Measurements from ENCODE around the gene IRF8. TPM values are rescaled to one million over a fixed set of nuclear protein-coding genes. Genes with fewer than 3 reads are reported as not detected.

Gene IRF8
- total RNA-seq, 1 experiment from 2014 or later = 0.28 TPM

GRCh38 chr16:85969591-85969990 is 70.6 kb downstream of the IRF8 start:
- no peak overlapping the region for H2BK5ac ChIP-seq (ENCODE audit: insufficient read length, low read length)
- peaks cover 11 to 20% of the 10 kb centered on the region in 2 experiments for H3K4me1 Mint-ChIP-seq
- H3K9me3 ChIP-seq (ENCODE audit: control insufficient read depth, low read depth, low read length) = no peaks in the 10 kb centered on the region
- no peak overlapping the region for H3K27ac Mint-ChIP-seq
- H2BK120ac ChIP-seq (ENCODE audit: low read depth, low read length, poor library complexity, severe bottlenecking) = no peak overlapping the region
- H2AK5ac ChIP-seq (ENCODE audit: insufficient read length, low read length) = no peak overlapping the region
- H3T11ph ChIP-seq (ENCODE audit: low read length) = no peak overlapping the region
- H3K27me3 Mint-ChIP-seq (ENCODE audit: low read depth) = peaks cover 33% of the 10 kb centered on the region
- no peaks in the 10 kb centered on the region for H3K27me3 ChIP-seq (ENCODE audit: insufficient read depth, low read length)
- H3K79me1 ChIP-seq (ENCODE audit: insufficient read depth, low read depth, low read length, poor library complexity, severe bottlenecking) = no peaks in the 10 kb centered on the region
- H3K27ac ChIP-seq (ENCODE audit: insufficient read length, low read depth, low read length) = no peak overlapping the region
- H3K79me2 ChIP-seq (ENCODE audit: insufficient read depth, low read length) = no peaks in the 10 kb centered on the region
- H3K14ac ChIP-seq (ENCODE audit: insufficient read depth, low read length) = no peak overlapping the region
- H2BK12ac ChIP-seq (ENCODE audit: insufficient read length, low read depth, low read length) = no peak overlapping the region
- H2BK15ac ChIP-seq (ENCODE audit: low read depth, low read length) = no peak overlapping the region
- H4K20me1 ChIP-seq (ENCODE audit: control insufficient read depth, insufficient read depth, insufficient read length) = no peaks in the 10 kb centered on the region
- H3K18ac ChIP-seq (ENCODE audit: insufficient read length, low read depth, low read length) = no peak overlapping the region
- peaks cover 2 to 6% (median 3%) of the 10 kb centered on the region in 3 experiments; a peak in 4 of 7 replicates for H3K36me3 Mint-ChIP-seq (ENCODE audit: insufficient read depth in 1 of 3, low read depth in 3 of 3)
- no peak overlapping the region for H2AFZ ChIP-seq (ENCODE audit: low read length)
- no peak overlapping the region for H3K23ac ChIP-seq (ENCODE audit: insufficient read length, low read depth, low read length)
- no peak overlapping the region for H3K4ac ChIP-seq (ENCODE audit: low read depth, low read length)
- WGBS (ENCODE audit: extremely low coverage, insufficient read length, low lambda C conversion rate) = no CpG with 5 or more reads among the region's 9 CpGs
- H2BK20ac ChIP-seq (ENCODE audit: low read depth, low read length, poor library complexity, severe bottlenecking) = no peak overlapping the region
- no peak overlapping the region for H3K9ac ChIP-seq (ENCODE audit: extremely low read depth, insufficient read length, low read length)
- no peak overlapping the region for H3K4me2 ChIP-seq (ENCODE audit: insufficient read depth, insufficient read length, low read length)
- TF ChIP-seq CTCF (conservative IDR thresholded peaks at IDR 0.05) = no peak
- no peak overlapping the region for H4K5ac ChIP-seq (ENCODE audit: insufficient read length, low read depth, low read length)
- no peak for DNase-seq
- no peak overlapping the region for H3K56ac ChIP-seq (ENCODE audit: insufficient read length, low read depth, low read length)
- H4K91ac ChIP-seq (ENCODE audit: insufficient read length, low read depth, low read length) = no peak overlapping the region
- no peak overlapping the region for H3K4me3 Mint-ChIP-seq
- H4K8ac ChIP-seq (replicated peaks; ENCODE audit: insufficient read length, low read depth, low read length) = no peak overlapping the region
- H3K4me1 ChIP-seq (ENCODE audit: insufficient read depth, low read length) = no peaks in the 10 kb centered on the region
- H3K23me2 ChIP-seq (ENCODE audit: insufficient read length, low read depth, low read length, poor library complexity, severe bottlenecking) = peaks cover 2% of the 10 kb centered on the region
- H3K9me3 Mint-ChIP-seq = peaks cover 4 to 5% of the 10 kb centered on the region in 2 experiments

Measured in H9 (cell line).